GM12891 (cell line): ENCODE results near the gene NOM1.
"Not testable (repeated sequence)": the region's sequence is repeated elsewhere in the genome, so short reads cannot be mapped to it uniquely, and the experiment has no call there.

Experiments used
- PAX5 ChIP-seq: IDR thresholded peaks from 2 replicates; pipeline ENCODE4 v1.6.1; 2011; ENCODE audit warnings: low read length, moderate library complexity, mild to moderate bottlenecking; ENCODE audit not compliant: insufficient read depth, severe bottlenecking
- POLR2A ChIP-seq: IDR thresholded peaks from 2 replicates; pipeline ENCODE4 v1.6.1; 2011; ENCODE audit warnings: low read depth, low read length, control low read depth
- POLR2AphosphoS5 ChIP-seq: IDR thresholded peaks from 2 replicates; pipeline ENCODE4 v1.6.1; 2011; ENCODE audit warnings: low read depth, low read length, control low read depth
- POU2F2 ChIP-seq: IDR thresholded peaks from 2 replicates; pipeline ENCODE4 v1.6.1; 2011; ENCODE audit warnings: low read depth, mild to moderate bottlenecking, control low read depth, low read length, moderate library complexity
- SPI1 ChIP-seq: IDR thresholded peaks from 2 replicates; pipeline ENCODE4 v1.6.1; 2011; ENCODE audit warnings: low read depth, low read length, control low read depth
- TAF1 ChIP-seq: IDR thresholded peaks from 2 replicates; pipeline ENCODE4 v1.6.1; 2011; ENCODE audit warnings: low read depth, low read length, control low read depth

DNA sequence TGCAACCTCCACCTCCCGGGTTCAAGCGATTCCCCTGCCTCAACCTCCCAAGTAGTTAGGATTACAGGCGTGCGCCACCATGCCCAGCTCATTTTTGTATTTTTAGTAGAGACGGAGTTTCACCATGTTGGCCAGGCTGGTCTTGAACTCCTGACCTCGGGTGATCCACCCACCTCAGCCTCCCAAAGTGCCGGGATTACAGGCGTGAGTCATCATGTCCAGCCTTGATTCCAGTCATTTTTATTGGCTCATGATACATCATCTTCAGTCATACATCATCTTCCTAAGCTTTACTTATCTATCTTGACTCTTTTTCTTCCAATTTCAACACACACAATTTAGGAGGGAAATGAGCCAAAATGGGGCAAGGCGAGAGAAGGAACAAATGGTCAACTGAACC is 49.4 kb upstream of the NOM1 start:
- TF ChIP-seq TAF1, POLR2AphosphoS5, POLR2A, PAX5, SPI1, POU2F2: not testable (repeated sequence)
